Activated T-cell treated with anti-CD3 and anti-CD28 coated beads, Interleukin-2, amount 50 U/mL, for 24 hours (primary cell): ENCODE data around the gene PDE1C.

ENCODE experiments used
- DNase-seq: peaks from one replicate; pipeline ENCODE4 v3.0.0-alpha.2; 2020
- H3K27ac Mint-ChIP-seq: 2 replicates; pipeline ENCODE4 v1.8.0; 2020; ENCODE audit warnings: mild to moderate bottlenecking, mixed read lengths
- H3K27me3 Mint-ChIP-seq: 2 replicates; pipeline ENCODE4 v1.8.0; 2020; ENCODE audit warnings: mixed read lengths
- H3K36me3 Mint-ChIP-seq: 2 replicates; pipeline ENCODE4 v1.8.0; 2020; ENCODE audit warnings: low read depth, mixed read lengths
- H3K4me1 Mint-ChIP-seq: 2 replicates; pipeline ENCODE4 v1.8.0; 2020; ENCODE audit warnings: low read depth, mixed read lengths
- H3K4me3 Mint-ChIP-seq: 2 replicates; pipeline ENCODE4 v1.8.0; 2020; ENCODE audit warnings: mild to moderate bottlenecking, moderate library complexity, mixed read lengths
- H3K9me3 Mint-ChIP-seq: 2 replicates; pipeline ENCODE4 v1.8.0; 2020; ENCODE audit warnings: mixed read lengths

Gene PDE1C

GRCh38 chr7:32042900-32043299 is 27.3 kb downstream of the PDE1C start:
- H3K9me3 Mint-ChIP-seq, result peaks cover 4% of the 10 kb centered on the region
- H3K4me3 Mint-ChIP-seq, result no peak overlapping the region
- no peaks in the 10 kb centered on the region for H3K36me3 Mint-ChIP-seq
- no peaks in the 10 kb centered on the region for H3K4me1 Mint-ChIP-seq
- no peak overlapping the region for H3K27ac Mint-ChIP-seq
- no peak for DNase-seq
- H3K27me3 Mint-ChIP-seq, result no peaks in the 10 kb centered on the region

GRCh38 chr7:32039000-32039756 is 31.0 kb downstream of the PDE1C start:
- no peak overlapping the region for H3K4me3 Mint-ChIP-seq
- no peak for DNase-seq
- H3K27me3 Mint-ChIP-seq, result no peaks in the 10 kb centered on the region
- H3K36me3 Mint-ChIP-seq, result no peaks in the 10 kb centered on the region
- H3K9me3 Mint-ChIP-seq, result peaks cover 4% of the 10 kb centered on the region
- no peak overlapping the region for H3K27ac Mint-ChIP-seq
- H3K4me1 Mint-ChIP-seq, result no peaks in the 10 kb centered on the region

GRCh38 chr7:32037650-32038198 is 32.5 kb downstream of the PDE1C start:
- Mint-ChIP-seq H3K4me1 (no peaks in the 10 kb centered on the region), H3K36me3 (no peaks in the 10 kb centered on the region), H3K9me3 (no peaks in the 10 kb centered on the region), H3K27me3 (no peaks in the 10 kb centered on the region), H3K4me3 (no peak overlapping the region), H3K27ac (no peak overlapping the region)
- DNase-seq, result no peak

GRCh38 chr7:32036557-32036956 is 33.6 kb downstream of the PDE1C start:
- no peaks in the 10 kb centered on the region for H3K27me3 Mint-ChIP-seq
- H3K4me3 Mint-ChIP-seq, result no peak overlapping the region
- no peaks in the 10 kb centered on the region for H3K36me3 Mint-ChIP-seq
- H3K9me3 Mint-ChIP-seq, result no peaks in the 10 kb centered on the region
- DNase-seq, result no peak
- no peaks in the 10 kb centered on the region for H3K4me1 Mint-ChIP-seq
- H3K27ac Mint-ChIP-seq, result no peak overlapping the region

GRCh38 chr7:32034052-32034451 is 36.2 kb downstream of the PDE1C start:
- DNase-seq, result no peak
- Mint-ChIP-seq H3K36me3 (no peaks in the 10 kb centered on the region), H3K27me3 (no peaks in the 10 kb centered on the region), H3K9me3 (peaks cover 2% of the 10 kb centered on the region), H3K4me1 (no peaks in the 10 kb centered on the region), H3K27ac (no peak overlapping the region), H3K4me3 (no peak overlapping the region)

GRCh38 chr7:32033006-32033405 is 37.2 kb downstream of the PDE1C start:
- peaks cover 2% of the 10 kb centered on the region for H3K9me3 Mint-ChIP-seq
- no peaks in the 10 kb centered on the region for H3K27me3 Mint-ChIP-seq
- no peak overlapping the region for H3K27ac Mint-ChIP-seq
- no peak overlapping the region for H3K4me3 Mint-ChIP-seq
- no peak for DNase-seq
- no peaks in the 10 kb centered on the region for H3K36me3 Mint-ChIP-seq
- H3K4me1 Mint-ChIP-seq, result no peaks in the 10 kb centered on the region

GRCh38 chr7:32032211-32032610 is 38.0 kb downstream of the PDE1C start:
- Mint-ChIP-seq H3K9me3 (peaks cover 4% of the 10 kb centered on the region), H3K27me3 (no peaks in the 10 kb centered on the region), H3K4me1 (no peaks in the 10 kb centered on the region), H3K4me3 (no peak overlapping the region), H3K27ac (no peak overlapping the region), H3K36me3 (no peaks in the 10 kb centered on the region)
- DNase-seq, result no peak

GRCh38 chr7:32030904-32031692 is 39.1 kb downstream of the PDE1C start:
- Mint-ChIP-seq H3K9me3 (peaks cover 8% of the 10 kb centered on the region), H3K36me3 (no peaks in the 10 kb centered on the region), H3K27me3 (no peaks in the 10 kb centered on the region), H3K27ac (no peak overlapping the region), H3K4me1 (no peaks in the 10 kb centered on the region), H3K4me3 (no peak overlapping the region)
- no peak for DNase-seq

GRCh38 chr7:32026083-32026425 is 44.2 kb downstream of the PDE1C start:
- no peak overlapping the region for H3K27ac Mint-ChIP-seq
- H3K27me3 Mint-ChIP-seq, result no peaks in the 10 kb centered on the region
- no peak for DNase-seq
- H3K4me1 Mint-ChIP-seq, result no peaks in the 10 kb centered on the region
- no peak overlapping the region for H3K4me3 Mint-ChIP-seq
- H3K9me3 Mint-ChIP-seq, result peaks cover 15% of the 10 kb centered on the region
- H3K36me3 Mint-ChIP-seq, result no peaks in the 10 kb centered on the region

- Mint-ChIP-seq H3K27ac (no peak overlapping the region), H3K27me3 (no peaks in the 10 kb centered on the region), H3K9me3 (peaks cover 17% of the 10 kb centered on the region), H3K4me1 (no peaks in the 10 kb centered on the region), H3K36me3 (no peaks in the 10 kb centered on the region), H3K4me3 (no peak overlapping the region)
- no peak for DNase-seq
Measured at GRCh38 chr7:32025381-32026082, 44.7 kb downstream of the PDE1C start.

GRCh38 chr7:32023376-32023775 is 46.8 kb downstream of the PDE1C start:
- DNase-seq, result no peak
- Mint-ChIP-seq H3K4me1 (no peaks in the 10 kb centered on the region), H3K36me3 (no peaks in the 10 kb centered on the region), H3K9me3 (peaks cover 17% of the 10 kb centered on the region), H3K27me3 (no peaks in the 10 kb centered on the region), H3K27ac (no peak overlapping the region), H3K4me3 (no peak overlapping the region)

GRCh38 chr7:32022966-32023365 is 47.2 kb downstream of the PDE1C start:
- peaks cover 20% of the 10 kb centered on the region for H3K9me3 Mint-ChIP-seq
- no peaks in the 10 kb centered on the region for H3K27me3 Mint-ChIP-seq
- no peaks in the 10 kb centered on the region for H3K4me1 Mint-ChIP-seq
- H3K27ac Mint-ChIP-seq, result no peak overlapping the region
- no peaks in the 10 kb centered on the region for H3K36me3 Mint-ChIP-seq
- DNase-seq, result no peak
- no peak overlapping the region for H3K4me3 Mint-ChIP-seq

GRCh38 chr7:32020551-32021159 is 49.6 kb downstream of the PDE1C start:
- DNase-seq, result no peak
- Mint-ChIP-seq H3K27ac (no peak overlapping the region), H3K9me3 (peaks cover 15% of the 10 kb centered on the region), H3K36me3 (no peaks in the 10 kb centered on the region), H3K27me3 (no peaks in the 10 kb centered on the region), H3K4me3 (no peak overlapping the region), H3K4me1 (no peaks in the 10 kb centered on the region)

GRCh38 chr7:32018845-32019578 is 51.2 kb downstream of the PDE1C start:
- H3K27me3 Mint-ChIP-seq, result no peaks in the 10 kb centered on the region
- no peak for DNase-seq
- no peaks in the 10 kb centered on the region for H3K36me3 Mint-ChIP-seq
- H3K4me3 Mint-ChIP-seq, result no peak overlapping the region
- no peak overlapping the region for H3K27ac Mint-ChIP-seq
- H3K9me3 Mint-ChIP-seq, result peaks cover 16% of the 10 kb centered on the region
- no peaks in the 10 kb centered on the region for H3K4me1 Mint-ChIP-seq
